Measurements from ENCODE around the gene TOMM70.

The TOMM70 gene

GRCh38 chr3:100374521-100374920 lies 26.4 kb downstream of the TOMM70 start:
- no peak for DNase-seq (ENCODE audit: extremely low spot score)
- ChIA-PET POLR2A (no interaction called here), CTCF (interaction anchor here (1.1 to 4.6 kb wide), 5 partner anchors 10 to 36 kb away, joined by 3 to 23 read pairs (median 6); no protein-coding TSS in a partner anchor)
- no peak for TF ChIP-seq CTCF (IDR thresholded peaks at IDR 0.05; ENCODE audit: control extremely low read depth, extremely low read depth, low read depth, missing control alignments)

- DNase-seq (ENCODE audit: extremely low spot score), result no peak
- ChIA-PET POLR2A (no interaction called here), CTCF (interaction anchor here (1.2 to 2.7 kb wide), 4 partner anchors 10 to 219 kb away, joined by 3 to 5 read pairs (median 3); no protein-coding TSS in a partner anchor)
- TF ChIP-seq CTCF (IDR thresholded peaks at IDR 0.05; ENCODE audit: control extremely low read depth, extremely low read depth, low read depth, missing control alignments), result no peak
Measured at GRCh38 chr3:100370756-100371155, 30.1 kb downstream of the TOMM70 start.

GRCh38 chr3:100368441-100368840 lies 32.4 kb downstream of the TOMM70 start:
- DNase-seq (ENCODE audit: extremely low spot score), result no peak
- CTCF ChIA-PET, result interaction anchor here (1.4 to 2.0 kb wide), 3 partner anchors 13 to 18 kb away, joined by 4 to 5 read pairs (median 4); no protein-coding TSS in a partner anchor
- TF ChIP-seq CTCF (IDR thresholded peaks at IDR 0.05; ENCODE audit: control extremely low read depth, extremely low read depth, low read depth, missing control alignments), result no peak
- POLR2A ChIA-PET, result no interaction called here

GRCh38 chr3:100366424-100366823 lies 34.5 kb downstream of the TOMM70 start:
- CTCF ChIA-PET, result interaction anchor here (1.3 to 3.2 kb wide), 5 partner anchors 9 to 223 kb away, joined by 3 to 10 read pairs (median 4); no protein-coding TSS in a partner anchor
- no peak for DNase-seq (ENCODE audit: extremely low spot score)
- POLR2A ChIA-PET, result no interaction called here
- TF ChIP-seq CTCF (IDR thresholded peaks at IDR 0.05; ENCODE audit: control extremely low read depth, extremely low read depth, low read depth, missing control alignments), result no peak

GRCh38 chr3:100364421-100364820 lies 36.5 kb downstream of the TOMM70 start:
- ChIA-PET CTCF (interaction anchor here (1.3 to 3.2 kb wide), 3 partner anchors 9 to 23 kb away, joined by 3 to 10 read pairs (median 7); no protein-coding TSS in a partner anchor), POLR2A (no interaction called here)
- TF ChIP-seq CTCF (IDR thresholded peaks at IDR 0.05; ENCODE audit: control extremely low read depth, extremely low read depth, low read depth, missing control alignments), result no peak
- no peak for DNase-seq (ENCODE audit: extremely low spot score)

GRCh38 chr3:100361897-100362296 lies 39.0 kb downstream of the TOMM70 start:
- POLR2A ChIA-PET, result no interaction called here
- CTCF ChIA-PET, result interaction anchor here (1.4 to 3.4 kb wide), 3 partner anchors 9 to 23 kb away, joined by 5 to 23 read pairs (median 13); no protein-coding TSS in a partner anchor
- DNase-seq (ENCODE audit: extremely low spot score), result no peak
- TF ChIP-seq CTCF (IDR thresholded peaks at IDR 0.05; ENCODE audit: control extremely low read depth, extremely low read depth, low read depth, missing control alignments), result no peak
